Epithelial cell of proximal tubule (primary cell): Measurements from ENCODE around the gene NKG7. TPM values are rescaled to one million over a fixed set of nuclear protein-coding genes. Genes with fewer than 3 reads are reported as not detected.

Experiments
- DNase-seq: peaks from one replicate; pipeline ENCODE4 v3.0.0-alpha.2; 2011; ENCODE audit warnings: low read depth
- H3K4me3 ChIP-seq: 2 replicates; pipeline ENCODE4 v1.5.1; 2011; ENCODE audit warnings: low read depth, mild to moderate bottlenecking, low read length
- total RNA-seq: library from RNA; depleted of rRNA; stranded (reverse); fragments of >200 nt; gene quantifications from 2 replicates; pipeline ENCODE4 v1.2.3, GENCODE V29; 2015
- TF ChIP-seq, protein P1 (sequence below): conservative IDR thresholded peaks from 2 replicates; pipeline ENCODE4 v1.5.1; 2012; ENCODE audit warnings: low read depth, mild to moderate bottlenecking, low read length

Gene NKG7
- total RNA-seq, 1 donor from 2014 or later = not detected

- TF ChIP-seq, protein P1, sequence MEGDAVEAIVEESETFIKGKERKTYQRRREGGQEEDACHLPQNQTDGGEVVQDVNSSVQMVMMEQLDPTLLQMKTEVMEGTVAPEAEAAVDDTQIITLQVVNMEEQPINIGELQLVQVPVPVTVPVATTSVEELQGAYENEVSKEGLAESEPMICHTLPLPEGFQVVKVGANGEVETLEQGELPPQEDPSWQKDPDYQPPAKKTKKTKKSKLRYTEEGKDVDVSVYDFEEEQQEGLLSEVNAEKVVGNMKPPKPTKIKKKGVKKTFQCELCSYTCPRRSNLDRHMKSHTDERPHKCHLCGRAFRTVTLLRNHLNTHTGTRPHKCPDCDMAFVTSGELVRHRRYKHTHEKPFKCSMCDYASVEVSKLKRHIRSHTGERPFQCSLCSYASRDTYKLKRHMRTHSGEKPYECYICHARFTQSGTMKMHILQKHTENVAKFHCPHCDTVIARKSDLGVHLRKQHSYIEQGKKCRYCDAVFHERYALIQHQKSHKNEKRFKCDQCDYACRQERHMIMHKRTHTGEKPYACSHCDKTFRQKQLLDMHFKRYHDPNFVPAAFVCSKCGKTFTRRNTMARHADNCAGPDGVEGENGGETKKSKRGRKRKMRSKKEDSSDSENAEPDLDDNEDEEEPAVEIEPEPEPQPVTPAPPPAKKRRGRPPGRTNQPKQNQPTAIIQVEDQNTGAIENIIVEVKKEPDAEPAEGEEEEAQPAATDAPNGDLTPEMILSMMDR = no peak
- no peak for DNase-seq
- H3K4me3 ChIP-seq = no peak overlapping the region
Observed at GRCh38 chr19:51346742-51347141, 25.7 kb downstream of the NKG7 start.

GRCh38 chr19:51345076-51345620, 27.3 kb downstream of the NKG7 start:
- no peak for DNase-seq
- no peak overlapping the region for H3K4me3 ChIP-seq
- TF ChIP-seq, protein P1 = no peak

DNA sequence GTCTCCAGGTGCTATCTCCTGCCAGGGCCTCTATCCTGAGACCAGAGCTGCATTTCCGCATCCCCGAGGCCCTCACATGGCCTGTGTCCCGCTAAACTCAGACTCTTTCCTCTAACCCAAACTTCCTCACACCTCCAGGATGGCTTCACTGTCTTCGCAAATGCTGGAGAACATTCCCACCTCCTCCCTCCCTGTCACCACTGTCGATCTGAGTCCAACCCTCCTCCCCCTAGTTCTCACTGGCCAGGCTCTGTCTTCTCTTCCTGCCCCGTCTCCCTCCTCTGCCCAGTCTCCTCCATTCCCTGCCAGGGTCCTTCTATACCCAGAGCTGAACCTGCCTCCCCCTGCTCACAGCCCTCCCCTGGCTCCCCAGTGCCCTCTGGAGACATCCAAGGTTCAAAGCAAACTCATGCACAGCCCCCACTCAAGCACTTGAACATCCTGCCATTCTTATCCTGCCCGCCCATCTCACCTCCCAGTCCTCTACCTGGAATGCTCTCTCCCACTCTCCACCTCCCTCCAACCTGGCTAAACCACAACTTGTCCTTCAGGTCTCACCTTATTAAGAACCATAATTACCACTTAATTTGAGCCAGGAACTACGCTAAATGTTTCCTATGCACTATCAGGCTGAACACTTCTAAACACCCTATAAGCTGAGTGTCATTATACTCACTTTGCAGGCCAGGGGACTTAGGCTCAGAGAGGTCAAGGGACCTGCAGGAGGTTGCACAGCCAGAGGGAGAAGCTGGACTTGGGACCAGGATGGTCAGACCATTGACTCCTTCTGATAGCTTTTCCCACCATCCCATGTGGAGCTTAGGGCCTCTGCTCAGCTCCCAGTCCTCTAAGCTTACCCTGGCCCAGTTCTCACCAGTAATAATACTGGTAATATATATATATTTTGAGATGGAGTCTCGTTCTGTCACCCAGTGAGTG, 29.6 kb downstream of the NKG7 start:
- no peak overlapping the region for H3K4me3 ChIP-seq
- TF ChIP-seq, protein P1 = no peak
- DNase-seq = no peak

- no peak for DNase-seq
- no peak within 1 kb of the TSS for H3K4me3 ChIP-seq
- TF ChIP-seq, protein P1 = no peak
Observed at GRCh38 chr19:51341976-51342580, 30.4 kb downstream of the NKG7 start, which contains the start of gene VSIG10L. Gene VSIG10L (minus strand): TSS chr19:51342139. CDS start chr19:51342124, 15 bp downstream.

- no peak overlapping the region for H3K4me3 ChIP-seq
- TF ChIP-seq, protein P1 = no peak
- no peak for DNase-seq
Observed at GRCh38 chr19:51341066-51341465, 31.4 kb downstream of the NKG7 start.

DNA sequence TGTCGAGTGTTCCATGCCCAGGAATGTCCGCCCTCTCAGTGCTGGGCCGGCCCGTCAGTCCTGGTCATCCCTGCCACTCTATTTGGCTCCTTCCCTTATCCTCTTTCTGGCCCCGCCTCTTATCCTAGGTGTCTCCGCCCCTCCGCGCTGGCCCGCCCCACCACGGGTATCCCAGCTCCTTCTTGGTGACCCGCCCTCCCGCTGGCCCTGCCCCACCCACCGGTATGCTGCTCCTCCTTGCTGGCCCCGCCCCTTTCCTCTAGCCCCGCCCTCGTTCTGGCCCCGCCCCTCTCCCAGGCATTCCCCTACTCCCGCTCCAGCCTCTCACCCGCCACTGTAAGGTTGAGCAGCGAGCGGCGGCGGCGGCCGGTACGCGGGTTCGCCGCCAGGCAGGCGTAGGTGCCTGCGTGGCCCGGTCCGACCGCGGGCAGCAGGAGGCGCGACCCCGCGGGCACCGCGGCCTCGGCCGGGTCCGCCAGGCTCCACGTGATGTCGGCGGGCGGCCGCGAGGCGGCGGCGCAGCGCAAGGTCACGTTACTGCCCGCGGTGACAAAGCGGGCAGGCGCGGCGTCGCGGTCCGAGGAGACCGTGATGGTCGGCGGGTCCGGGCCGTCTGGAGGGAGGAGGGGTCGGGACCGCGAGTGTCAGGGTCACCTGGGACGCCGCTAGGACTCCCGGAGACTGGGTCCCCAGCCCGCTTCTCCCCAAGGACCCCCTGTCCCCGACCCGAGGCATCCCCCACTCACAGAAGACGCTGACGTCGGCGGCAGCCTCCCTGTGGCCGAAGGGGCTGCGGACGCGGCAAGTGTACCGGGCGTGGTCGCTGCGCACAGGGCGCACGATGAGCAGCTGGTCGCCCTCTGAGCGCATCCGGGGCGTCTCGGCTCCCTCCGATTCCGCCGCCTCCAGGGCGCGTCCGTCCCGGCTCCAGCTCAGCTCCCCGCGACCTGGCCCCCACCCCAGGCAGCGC, 32.5 kb downstream of the NKG7 start:
- peak; percentile 59 for DNase-seq
- H3K4me3 ChIP-seq = peak overlapping the region; percentile 84
- TF ChIP-seq, protein P1 = no peak
